NCI-H1694 (cell line): Measurements from ENCODE around the gene DCAF11.
"Not testable (repeated sequence)": the region's sequence is repeated elsewhere in the genome, so short reads cannot be mapped to it uniquely, and the experiment has no call there.

Experiments used
- DNase-seq: peaks from one replicate; lab custom pipeline; 2025; lab: John Stamatoyannopoulos, UW

Gene DCAF11

DNA sequence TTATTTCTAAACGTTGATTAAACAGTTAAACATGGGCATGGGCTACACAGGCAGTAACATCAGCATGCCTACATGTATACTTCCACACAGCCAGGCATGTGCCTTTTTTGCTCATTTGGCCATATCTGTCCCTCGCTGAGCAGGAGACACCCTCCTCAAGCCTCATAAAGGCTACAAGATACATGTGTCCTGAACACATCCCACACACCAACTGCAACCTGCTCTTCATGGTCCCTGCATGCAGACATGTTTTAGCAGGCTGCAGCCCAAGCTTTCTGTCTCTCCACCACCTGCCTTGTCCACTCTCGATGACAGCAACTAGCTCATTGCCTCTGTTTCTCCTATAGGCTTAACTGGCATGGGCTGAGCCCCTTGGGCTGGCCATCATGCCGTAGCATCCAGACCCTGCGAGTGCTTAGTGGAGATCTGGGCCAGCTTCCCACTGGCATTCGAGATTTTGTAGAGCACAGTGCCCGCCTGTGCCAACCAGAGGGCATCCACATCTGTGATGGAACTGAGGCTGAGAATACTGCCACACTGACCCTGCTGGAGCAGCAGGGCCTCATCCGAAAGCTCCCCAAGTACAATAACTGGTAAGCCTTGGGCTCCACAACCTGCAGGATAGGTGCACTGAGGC, 17.9 kb upstream of the DCAF11 start:
- no peak for DNase-seq

DNA sequence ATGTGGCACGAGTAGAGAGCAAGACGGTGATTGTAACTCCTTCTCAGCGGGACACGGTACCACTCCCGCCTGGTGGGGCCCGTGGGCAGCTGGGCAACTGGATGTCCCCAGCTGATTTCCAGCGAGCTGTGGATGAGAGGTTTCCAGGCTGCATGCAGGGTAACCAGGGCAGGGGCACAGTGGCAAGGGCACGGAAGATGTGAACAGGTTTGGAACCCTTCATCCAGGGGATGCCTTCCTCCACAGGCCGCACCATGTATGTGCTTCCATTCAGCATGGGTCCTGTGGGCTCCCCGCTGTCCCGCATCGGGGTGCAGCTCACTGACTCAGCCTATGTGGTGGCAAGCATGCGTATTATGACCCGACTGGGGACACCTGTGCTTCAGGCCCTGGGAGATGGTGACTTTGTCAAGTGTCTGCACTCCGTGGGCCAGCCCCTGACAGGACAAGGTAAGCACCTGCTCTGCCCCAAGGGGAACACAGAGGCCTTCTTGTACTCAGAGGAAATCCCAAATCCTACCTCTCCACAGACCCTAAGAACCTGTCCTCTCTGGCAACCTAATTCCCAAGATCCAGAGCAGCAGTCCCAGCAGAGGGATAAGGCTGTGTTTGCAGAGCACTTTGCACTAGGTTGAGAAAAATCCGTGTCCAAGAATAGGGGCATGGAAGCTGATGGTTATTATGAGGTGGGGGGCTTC, 16.2 kb upstream of the DCAF11 start:
- DNase-seq, result no peak

DNA sequence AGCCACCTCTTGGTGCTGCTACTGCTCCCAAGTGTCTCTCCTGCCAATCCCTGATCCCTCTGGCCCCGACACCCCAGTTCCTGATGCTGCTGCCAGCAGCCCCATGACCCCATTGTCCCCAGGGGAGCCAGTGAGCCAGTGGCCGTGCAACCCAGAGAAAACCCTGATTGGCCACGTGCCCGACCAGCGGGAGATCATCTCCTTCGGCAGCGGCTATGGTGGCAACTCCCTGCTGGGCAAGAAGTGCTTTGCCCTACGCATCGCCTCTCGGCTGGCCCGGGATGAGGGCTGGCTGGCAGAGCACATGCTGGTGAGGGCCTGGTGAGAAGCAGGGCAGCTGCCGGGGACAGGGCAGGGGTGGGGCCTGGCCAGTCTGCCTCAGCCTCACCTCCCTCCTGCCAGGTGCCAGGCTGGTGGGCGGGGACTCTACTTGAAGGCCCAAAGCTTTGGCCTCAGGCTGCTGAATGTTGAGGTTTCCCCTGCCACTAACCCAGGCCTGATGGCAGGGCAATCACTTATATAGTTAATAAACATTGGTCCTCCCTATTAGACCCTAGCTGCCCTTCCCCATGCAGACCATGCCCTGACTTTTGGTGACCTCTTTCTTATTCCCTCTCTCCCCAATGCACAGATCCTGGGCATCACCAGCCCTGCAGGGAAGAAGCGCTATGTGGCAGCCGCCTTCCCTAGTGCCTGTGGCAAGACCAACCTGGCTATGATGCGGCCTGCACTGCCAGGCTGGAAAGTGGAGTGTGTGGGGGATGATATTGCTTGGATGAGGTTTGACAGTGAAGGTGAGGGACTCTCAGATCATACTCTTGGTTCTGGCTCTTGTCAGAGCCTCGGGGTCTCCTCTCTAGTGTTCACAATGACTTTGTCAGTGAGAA, 15.4 kb upstream of the DCAF11 start:
- DNase-seq, result no peak

DNA sequence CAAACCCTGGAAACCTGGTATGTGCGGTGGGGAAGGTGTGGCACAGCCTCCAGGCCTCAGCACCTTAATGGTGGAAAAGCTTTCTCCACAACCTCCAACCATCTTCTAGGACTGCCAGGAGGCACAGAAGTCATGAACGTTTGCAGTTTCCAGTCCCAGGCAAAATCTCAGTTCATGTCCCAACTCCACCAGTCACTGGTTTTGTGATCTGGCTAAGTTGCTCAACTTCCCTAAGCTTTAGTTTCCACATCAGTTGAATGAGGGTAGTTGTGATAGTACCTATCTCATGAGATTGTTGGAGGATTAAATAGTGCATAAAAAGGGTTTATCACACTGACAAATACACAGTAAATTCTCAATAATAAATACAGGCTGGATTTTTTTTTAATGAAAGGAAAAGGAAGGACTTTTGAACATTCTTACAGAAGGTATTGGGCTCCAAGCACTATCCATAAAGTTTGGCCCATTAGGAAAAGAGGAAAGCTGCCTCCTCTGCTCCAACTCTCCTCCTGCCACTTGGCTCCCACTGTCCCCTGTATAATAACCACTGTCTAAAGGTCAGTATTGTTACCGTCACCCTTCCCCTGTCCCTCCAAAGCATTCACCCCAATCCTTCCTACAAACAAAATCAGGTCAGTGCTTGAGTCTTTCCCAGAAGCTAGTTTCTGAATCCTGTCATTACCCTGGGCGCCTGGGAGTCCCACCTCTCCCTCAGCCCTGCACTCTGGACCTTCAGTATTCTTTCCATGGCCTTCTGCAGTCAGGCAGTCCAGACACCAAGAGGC, 14.2 kb upstream of the DCAF11 start:
- no peak for DNase-seq

DNA sequence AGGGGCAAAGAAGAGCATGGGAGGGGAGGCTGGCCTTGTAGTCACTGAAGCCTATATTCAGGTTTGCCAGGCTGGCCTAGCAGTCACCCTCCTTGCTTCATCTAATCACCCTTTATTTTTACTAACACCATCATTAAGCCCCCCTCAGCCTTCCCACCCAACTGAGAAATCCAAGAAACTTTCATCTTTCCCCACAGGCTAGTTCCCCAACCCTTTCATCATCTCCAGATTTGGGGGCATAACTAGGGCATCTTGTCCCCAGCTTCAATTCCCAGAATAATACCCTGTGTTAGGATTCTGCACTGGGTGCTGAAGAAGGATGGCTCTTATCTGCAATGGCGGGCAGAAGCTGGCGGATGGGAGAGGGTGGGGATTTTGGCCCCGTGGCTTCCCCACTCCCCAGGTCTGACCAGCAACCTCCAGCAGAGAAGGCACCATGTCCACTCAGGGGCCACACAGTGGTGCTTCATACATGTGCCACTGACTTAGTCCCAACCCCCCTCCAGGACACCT, 13.5 kb upstream of the DCAF11 start:
- DNase-seq, result no peak

DNA sequence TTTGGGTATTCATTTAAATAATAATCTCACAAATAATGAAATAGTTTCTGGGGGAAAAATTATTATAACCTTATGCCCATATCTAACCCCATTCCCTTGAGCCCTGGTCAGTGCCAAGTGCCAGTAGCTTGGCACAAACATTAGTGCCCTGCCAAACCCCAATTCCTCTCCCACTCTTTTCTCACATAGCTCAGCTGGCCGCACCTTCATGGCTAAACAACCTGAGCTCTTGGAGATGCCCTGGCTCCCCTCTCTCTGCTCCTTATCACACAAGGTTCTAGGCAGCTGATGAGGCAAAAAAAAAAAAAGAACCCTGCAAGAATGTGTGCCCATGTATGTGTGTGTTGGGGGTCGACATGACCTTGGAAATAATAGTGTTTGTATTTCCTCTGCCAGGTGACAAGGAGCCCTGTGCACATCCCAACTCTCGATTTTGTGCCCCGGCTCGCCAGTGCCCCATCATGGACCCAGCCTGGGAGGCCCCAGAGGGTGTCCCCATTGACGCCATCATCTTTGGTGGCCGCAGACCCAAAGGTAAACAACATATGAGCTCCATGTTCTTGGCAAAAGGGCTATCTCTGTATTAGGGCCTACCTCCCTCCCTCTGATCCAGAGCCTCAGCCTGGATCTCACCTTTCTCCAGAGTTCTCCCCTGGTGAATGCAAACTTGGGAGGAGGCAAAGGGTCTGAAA, 12.1 kb upstream of the DCAF11 start:
- no peak for DNase-seq

DNA sequence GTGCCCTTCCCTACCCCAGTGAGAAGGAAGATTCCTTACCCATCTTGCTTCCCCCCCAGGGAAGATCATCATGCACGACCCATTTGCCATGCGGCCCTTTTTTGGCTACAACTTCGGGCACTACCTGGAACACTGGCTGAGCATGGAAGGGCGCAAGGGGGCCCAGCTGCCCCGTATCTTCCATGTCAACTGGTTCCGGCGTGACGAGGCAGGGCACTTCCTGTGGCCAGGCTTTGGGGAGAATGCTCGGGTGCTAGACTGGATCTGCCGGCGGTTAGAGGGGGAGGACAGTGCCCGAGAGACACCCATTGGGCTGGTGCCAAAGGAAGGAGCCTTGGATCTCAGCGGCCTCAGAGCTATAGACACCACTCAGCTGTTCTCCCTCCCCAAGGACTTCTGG, 11.1 kb upstream of the DCAF11 start:
- DNase-seq, result no peak

DNA sequence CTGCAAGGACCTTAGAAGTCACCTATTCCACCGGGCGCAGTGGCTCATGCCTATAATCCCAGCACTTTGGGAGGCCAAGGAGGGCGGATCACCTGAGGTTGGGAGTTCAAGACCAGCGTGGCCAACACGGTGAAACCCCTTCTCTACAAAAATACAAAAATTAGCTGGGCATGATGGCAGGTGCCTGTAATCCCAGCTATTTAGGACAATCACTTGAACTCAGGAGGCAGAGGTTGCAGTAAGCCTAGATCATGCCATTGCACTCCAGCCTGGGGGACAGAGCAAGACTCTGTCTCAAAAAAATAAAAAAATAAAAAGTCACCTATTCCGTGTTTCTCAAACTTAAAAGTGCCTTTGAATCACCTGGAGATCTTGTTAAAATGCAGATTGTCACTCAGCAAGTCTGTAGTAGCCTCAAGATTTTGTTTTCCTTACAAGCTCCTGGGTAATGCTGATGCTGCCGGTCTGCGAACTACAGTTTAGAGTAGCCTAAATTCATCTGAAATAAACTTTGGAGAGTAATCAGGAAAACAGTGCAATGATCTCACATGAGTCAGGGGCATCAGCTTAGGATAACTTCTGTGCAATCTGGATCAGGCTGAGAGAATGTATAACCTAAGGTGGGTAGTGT, 8.9 kb upstream of the DCAF11 start:
- DNase-seq, result not testable (repeated sequence)

DNA sequence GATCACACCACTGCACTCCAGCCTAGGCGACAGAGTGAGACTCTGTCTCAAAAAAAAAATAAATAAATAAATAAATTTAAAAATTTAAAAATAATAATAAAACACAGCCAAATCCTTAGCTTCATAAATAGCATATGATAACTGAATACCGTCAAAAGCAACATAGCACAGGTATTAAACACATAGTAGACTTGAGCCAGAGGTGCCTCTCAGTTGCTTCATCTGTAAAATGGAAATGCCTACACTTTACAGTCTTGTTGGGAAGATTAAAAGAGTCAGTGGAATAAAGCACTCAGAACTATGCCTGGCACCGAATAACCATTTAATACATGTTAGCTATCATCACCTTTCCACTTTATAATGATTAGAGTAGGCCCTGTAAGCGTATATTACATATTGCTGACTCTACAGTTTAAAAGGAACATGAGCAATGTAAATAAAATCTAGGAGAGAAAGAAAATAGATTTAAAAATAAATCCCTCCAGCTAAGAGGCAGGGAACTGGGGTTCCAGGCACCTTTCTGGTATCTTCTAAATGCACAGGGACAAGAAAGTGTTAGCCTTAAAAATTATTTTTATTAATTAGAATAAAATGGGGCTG, 7.8 kb upstream of the DCAF11 start:
- no peak for DNase-seq

DNA sequence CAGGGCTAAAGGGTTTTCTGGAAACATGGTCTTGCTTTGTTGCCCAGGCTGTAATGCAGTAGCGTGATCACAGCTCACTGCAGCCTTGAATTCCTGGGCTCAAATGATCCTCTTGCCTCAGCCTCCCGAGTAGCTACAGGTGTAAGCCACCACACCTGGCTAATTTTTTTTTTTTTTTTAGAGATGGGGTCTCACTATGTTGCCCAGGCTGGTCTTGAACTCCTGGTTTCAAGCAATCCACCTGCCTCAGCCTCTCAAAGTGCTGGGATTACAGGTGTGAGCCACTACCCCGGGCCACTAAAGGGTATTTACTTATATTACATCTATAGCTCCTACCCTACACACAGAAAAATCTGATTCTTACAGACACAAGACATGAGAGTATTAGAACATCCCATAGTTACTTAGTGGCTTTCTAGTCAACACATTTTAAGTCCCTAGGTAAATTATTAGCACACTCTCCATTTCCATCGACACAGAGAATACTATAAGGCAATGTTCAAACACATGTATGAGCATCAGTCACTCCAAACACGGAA, 6.2 kb upstream of the DCAF11 start:
- DNase-seq, result no peak

DNA sequence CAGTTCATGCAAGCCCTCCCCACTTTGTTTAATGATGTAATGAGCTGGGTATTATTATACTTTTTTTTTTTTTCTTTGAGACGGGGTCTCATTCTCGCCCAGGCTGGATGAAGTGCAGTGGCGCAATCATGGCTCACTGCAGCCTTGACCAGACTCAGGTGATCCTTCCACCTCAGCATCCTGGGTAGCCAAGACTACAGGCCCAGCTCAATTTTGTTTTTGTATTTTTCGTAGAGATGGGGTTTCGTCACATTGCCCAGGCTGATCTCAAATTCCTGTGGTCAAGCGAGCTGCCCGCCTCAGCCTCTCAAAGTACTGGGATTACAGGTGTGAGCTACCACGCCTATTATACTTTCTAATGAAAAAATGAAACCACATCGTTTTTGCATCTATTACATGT, 4.5 kb upstream of the DCAF11 start:
- no peak for DNase-seq

DNA sequence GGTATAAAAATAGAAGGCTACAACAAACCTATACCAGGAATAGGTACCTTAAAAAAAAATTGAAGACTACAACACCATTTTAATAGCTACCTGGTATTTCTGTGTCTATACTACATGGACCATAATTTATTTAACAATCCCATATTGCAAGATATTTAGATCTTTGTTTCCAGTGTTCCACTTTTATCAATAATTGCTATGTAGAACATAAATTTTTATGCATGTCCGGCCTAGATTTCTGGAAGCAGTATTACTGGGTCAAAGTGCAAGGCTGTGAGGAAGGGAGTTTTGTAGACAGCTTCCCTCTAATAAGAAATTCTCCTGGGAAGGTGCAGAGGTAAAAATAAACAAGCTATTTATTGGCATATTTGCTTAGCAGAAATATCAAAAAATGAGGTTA, 4.1 kb upstream of the DCAF11 start:
- no peak for DNase-seq

DNA sequence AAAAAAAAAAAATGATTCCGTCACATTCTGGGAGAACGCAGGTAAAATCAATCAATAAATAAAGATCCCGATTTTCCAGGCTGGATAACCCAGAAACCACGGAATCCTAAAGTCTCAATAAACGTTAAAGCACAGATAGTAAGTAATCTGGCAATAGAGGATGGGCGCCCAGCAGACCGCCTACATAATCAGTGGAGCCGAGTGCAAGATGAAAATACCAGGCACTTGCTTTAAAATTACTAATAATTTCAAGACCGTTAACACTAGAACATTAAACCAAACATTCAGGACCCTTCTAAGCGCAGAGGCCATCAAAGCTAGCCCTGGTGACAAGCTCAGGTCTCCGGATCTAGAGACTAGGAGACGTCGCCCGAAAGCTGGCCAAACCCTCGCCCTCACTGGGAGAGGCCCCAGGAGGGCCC, 1.2 kb upstream of the DCAF11 start:
- DNase-seq, result no peak

DNA sequence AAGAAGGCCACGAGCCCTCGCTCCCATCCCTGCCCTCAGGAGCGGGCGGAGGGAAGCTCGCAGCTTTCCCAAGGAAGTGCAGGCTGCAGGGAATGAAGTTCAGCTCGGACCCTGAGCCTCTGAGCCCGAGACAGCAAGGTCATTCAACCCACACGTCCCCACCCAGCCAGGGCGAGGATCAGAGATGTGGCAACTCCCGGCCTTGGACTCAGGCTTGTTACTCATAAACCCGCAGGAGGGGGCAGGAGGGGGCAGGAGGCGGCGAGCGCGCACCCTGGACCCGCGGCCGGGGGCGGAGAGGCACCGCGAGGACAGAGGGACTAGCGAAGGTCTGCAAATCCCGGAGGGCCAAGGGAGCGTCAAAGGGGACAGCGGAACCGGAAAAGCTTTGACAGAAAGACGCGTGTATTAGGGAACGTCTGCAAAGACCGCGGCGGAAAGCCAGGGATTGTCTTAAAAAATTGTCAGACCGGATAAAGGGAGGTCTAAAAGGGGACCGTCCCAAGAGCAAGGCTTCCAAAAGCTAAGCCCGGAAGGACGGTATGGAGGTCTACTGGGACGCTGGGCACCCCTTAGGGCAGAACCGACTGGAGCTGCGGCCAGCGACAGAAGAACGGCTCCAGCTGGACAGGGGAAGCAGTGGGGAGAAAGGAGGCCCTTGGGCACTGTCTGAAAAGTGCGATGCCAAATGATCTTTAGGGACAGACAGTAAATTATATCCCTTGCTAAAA, 611 bp upstream of the DCAF11 start:
- peak; percentile 73 for DNase-seq

DNA sequence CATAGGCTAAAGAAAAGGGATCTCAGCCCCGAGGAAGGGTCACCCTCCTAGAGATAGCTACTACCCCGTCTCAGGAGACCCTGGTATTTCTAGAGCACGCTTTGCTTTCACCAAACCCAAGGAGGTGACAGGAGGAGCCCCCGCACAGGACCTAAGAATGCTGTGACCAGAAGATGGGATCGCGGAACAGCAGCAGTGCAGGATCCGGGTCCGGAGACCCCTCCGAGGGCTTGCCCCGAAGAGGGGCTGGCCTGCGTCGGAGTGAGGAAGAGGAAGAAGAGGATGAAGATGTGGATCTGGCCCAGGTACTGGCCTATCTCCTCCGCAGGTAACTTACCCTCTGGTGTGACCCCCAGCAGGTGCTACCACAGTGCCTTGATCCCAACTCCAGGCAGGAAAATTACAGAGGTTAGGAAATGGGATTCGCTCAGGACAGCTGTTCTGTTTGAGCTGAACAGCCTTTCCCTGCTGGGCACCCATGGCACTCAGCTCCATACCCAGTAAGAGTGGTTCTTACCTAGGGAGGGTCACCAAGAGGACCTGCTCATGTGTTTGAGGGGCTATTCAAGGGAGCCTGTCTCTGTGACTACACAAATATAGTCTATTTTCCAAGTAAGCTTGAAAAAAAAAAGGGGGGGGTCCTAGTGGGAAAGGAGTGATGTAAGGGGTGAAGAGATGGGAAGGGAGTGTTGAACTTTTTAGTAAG, 998 bp downstream of the DCAF11 start:
- DNase-seq, result no peak

DNA sequence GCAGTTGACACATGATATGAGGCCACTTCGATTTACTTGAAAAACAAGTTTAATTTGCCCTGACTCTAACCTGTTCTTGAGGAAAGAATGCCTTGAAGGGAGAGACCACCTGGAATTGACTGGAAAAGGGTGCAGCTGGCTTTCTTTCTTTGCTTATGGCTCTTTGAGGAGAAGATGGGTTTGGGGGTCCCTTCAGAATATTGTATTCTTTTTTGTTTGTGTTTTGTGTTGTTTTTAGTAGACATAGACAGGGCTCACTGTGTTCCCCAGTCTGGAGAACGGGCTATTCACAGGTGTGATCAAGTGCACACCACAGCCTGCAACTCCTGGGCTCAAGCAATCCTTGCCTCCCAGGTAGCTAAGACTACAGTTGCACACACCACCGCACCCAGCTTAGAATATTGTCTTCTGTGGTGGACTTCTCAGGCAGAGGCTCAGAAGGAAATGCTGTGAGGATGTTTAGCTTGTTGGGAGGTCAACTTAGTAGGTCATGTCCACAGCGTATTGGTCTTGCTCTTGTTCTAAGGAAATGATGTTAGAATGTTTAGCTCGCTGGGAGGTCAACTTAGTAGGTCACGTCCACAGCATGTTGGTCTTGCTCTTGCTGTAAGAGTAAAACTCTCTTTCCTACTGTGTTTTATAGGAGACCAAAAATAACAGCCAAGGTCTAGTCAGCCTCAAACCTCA, 1.7 kb downstream of the DCAF11 start:
- DNase-seq, result no peak

DNA sequence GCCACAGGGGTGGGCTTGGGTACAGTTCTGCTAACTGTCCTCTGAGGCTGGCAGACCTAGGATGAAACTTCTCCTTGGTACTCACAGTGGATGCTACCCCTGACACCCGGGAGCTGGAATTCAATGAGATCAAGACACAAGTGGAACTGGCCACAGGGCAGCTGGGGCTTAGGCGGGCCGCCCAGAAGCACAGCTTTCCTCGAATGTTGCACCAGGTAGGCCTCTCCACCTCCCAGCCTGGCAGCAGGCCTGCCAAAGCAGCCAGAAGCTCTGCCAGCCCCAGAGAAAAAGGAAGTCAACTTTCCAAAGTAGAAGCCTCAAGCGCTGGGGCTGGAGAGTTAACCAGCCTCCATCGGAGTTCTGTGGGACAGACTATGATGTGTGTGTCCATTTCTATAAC, 2.6 kb downstream of the DCAF11 start:
- no peak for DNase-seq

DNA sequence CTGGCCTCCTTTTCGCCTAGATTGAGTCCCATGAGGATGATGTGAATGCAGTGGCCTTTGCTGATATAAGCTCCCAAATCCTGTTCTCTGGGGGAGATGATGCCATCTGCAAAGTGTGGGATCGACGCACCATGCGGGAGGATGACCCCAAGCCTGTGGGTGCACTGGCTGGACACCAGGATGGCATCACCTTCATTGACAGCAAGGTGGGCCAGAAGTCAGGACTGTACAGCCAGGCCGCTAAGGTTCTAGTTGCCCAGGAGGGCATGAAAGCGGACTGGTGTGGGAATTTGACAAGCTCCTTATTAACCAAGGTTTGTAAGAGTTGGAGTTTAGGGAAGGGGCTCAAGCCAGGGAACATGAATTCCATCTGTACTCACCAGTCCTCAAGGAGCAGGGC, 5.1 kb downstream of the DCAF11 start:
- no peak for DNase-seq
